ENCODE measurements around the gene MYL6B. TPM values are rescaled to one million over a fixed set of nuclear protein-coding genes. Genes with fewer than 3 reads are reported as not detected.
"Not testable (repeated sequence)": the region's sequence is repeated elsewhere in the genome, so short reads cannot be mapped to it uniquely, and the experiment has no call there.

Gene MYL6B
- total RNA-seq: 45.8 TPM
- long read RNA-seq, partial matches to known transcripts: 0 of 10 reads
- long read RNA-seq, other reads (novel, unspliced or antisense): 8 of 10 reads

GRCh38 chr12:56152132-56152755, at the start of gene MYL6B:
Gene MYL6B, plus strand, starts transcription at chr12:56152587. Its CDS starts 1,332 bp downstream, at chr12:56153919.
- intact Hi-C loops (cut with DNase I): no loop called here
- ATAC-seq (peak; percentile 96), DNase-seq (ENCODE audit: missing footprints) (peak; percentile 98)

- intact Hi-C loops (cut with DNase I): loop anchor here (5.0 kb wide), 1 partner anchor 105 kb away; the partner anchor contains the start of gene SUOX
- ATAC-seq (no peak), DNase-seq (ENCODE audit: missing footprints) (no peak)
Measured at GRCh38 chr12:56102683-56103065, 49.7 kb upstream of the MYL6B start.

GRCh38 chr12:56103066-56103711, 49.2 kb upstream of the MYL6B start:
- ATAC-seq: no peak
- DNase-seq (ENCODE audit: missing footprints): no peak
- intact Hi-C loops (cut with DNase I): loop anchor here (5.0 kb wide), 1 partner anchor 106 kb away; the partner anchor contains the start of gene SUOX

- DNase-seq (ENCODE audit: missing footprints): no peak
- ATAC-seq: no peak
- intact Hi-C loops (cut with DNase I): loop anchor here (1.0 to 5.0 kb wide), 2 partner anchors 24 to 106 kb away; partner anchors contain the start of gene SUOX
Measured at GRCh38 chr12:56103823-56104108, 48.6 kb upstream of the MYL6B start.

DNA sequence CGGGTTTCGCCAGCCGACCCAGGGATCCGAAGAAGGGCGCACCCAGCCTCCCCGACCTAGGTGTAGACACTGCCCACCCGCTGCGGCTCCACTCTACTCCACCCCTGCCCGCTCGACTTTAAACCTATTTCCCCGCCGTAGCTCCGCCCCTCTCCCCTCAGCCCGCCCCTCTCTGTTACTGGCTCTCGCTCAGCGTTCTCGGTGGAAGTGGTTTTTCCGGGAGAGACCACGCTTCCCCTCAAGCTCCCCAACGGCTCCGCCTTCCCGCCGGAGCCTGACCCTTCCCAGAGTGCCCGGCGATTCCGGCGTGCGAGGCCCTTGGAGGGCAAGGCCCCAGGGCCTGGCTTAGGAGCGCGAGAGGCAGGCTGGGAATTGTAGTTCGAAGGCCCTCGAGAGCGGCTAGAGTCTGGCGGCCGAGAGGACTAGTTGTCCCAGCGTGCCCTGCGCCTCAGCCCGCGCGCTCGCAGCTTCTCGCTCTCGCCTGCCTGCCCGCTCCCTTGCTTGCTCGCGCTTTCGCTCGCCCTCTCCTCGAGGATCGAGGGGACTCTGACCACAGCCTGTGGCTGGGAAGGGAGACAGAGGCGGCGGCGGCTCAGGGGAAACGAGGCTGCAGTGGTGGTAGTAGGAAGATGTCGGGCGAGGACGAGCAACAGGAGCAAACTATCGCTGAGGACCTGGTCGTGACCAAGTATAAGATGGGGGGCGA, 48.1 kb upstream of the MYL6B start, which contains the start of gene PA2G4:
TSS of gene PA2G4 (plus strand) at position 451 of the 706 bp plus-strand sequence. CDS start at position 630, 179 bp downstream.
- intact Hi-C loops (cut with DNase I): loop anchor here (1.0 to 5.0 kb wide), 2 partner anchors 25 to 107 kb away; partner anchors contain the start of gene SUOX
- DNase-seq (ENCODE audit: missing footprints) (peak; percentile 99), ATAC-seq (peak; percentile 99)

GRCh38 chr12:56104815-56105608, 47.4 kb upstream of the MYL6B start:
- intact Hi-C loops (cut with DNase I): loop anchor here (1.0 to 5.0 kb wide), 2 partner anchors 26 to 108 kb away; partner anchors contain the start of gene SUOX
- ATAC-seq (peak; percentile 18), DNase-seq (ENCODE audit: missing footprints) (peak; percentile 79)

DNA sequence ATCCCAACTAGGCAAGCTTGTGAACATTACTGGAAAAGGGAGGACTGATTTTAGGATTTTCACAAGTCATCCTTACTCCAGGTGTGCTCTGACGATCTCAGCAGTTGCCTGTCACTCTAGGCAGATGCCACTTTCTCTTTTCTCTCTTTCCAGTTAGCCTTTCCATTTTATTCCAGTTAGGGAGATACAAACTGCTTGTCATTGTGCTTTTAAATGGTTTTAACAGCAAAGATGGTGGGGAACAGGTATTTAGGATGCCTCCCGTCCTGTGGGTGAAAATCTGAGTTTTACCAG, 46.8 kb upstream of the MYL6B start:
- ATAC-seq: no peak
- intact Hi-C loops (cut with DNase I): no loop called here
- DNase-seq (ENCODE audit: missing footprints): no peak

DNA sequence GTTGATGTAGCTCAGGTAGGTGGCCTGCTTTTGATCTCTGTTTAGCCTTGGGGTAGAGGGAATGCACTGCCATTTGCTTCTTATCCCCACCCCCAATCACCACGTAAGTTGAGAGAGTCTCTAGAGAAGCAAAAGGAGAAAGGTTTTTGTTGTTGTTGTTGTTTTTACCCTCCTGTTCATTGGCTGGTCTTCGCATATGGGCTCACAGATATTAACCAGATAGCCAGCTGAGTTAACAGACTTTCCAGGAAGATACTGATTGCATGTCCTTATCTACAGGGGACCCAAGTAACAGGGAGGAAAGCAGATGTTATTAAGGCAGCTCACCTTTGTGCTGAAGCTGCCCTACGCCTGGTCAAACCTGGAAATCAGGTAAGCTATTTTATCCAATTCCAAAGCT, 45.1 kb upstream of the MYL6B start:
- intact Hi-C loops (cut with DNase I): no loop called here
- no peak for ATAC-seq
- DNase-seq (ENCODE audit: missing footprints): no peak

DNA sequence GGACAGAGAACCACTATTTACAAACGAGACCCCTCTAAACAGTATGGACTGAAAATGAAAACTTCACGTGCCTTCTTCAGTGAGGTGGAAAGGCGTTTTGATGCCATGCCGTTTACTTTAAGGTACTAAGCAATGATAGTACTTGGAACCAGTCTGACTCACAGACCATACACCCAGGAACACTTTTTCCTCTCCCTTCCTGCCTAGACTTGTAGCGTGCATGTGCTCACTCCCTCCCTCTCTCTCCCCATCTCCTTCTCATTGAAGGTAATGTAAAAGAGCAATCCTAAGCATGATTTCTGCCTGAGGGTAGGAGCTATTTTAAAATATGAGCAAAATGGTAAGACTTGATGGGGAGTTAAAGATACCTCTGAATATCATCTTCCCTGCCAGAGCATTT, 41.8 kb upstream of the MYL6B start:
- intact Hi-C loops (cut with DNase I): no loop called here
- ATAC-seq: no peak
- DNase-seq (ENCODE audit: missing footprints): no peak

GRCh38 chr12:56114084-56114483, 38.3 kb upstream of the MYL6B start:
- no peak for ATAC-seq
- intact Hi-C loops (cut with DNase I): no loop called here

GRCh38 chr12:56115329-56115728, 37.1 kb upstream of the MYL6B start:
- intact Hi-C loops (cut with DNase I): loop anchor here (5.0 kb wide), 3 partner anchors 42 to 373 kb away; partner anchors contain the start of genes GDF11, MYL6 and RPS26
- ATAC-seq: no peak
- DNase-seq (ENCODE audit: missing footprints): no peak

More at GRCh38 chr12:56114084-56114483, 38.3 kb upstream of the MYL6B start:
- DNase-seq (ENCODE audit: missing footprints): no peak

DNA sequence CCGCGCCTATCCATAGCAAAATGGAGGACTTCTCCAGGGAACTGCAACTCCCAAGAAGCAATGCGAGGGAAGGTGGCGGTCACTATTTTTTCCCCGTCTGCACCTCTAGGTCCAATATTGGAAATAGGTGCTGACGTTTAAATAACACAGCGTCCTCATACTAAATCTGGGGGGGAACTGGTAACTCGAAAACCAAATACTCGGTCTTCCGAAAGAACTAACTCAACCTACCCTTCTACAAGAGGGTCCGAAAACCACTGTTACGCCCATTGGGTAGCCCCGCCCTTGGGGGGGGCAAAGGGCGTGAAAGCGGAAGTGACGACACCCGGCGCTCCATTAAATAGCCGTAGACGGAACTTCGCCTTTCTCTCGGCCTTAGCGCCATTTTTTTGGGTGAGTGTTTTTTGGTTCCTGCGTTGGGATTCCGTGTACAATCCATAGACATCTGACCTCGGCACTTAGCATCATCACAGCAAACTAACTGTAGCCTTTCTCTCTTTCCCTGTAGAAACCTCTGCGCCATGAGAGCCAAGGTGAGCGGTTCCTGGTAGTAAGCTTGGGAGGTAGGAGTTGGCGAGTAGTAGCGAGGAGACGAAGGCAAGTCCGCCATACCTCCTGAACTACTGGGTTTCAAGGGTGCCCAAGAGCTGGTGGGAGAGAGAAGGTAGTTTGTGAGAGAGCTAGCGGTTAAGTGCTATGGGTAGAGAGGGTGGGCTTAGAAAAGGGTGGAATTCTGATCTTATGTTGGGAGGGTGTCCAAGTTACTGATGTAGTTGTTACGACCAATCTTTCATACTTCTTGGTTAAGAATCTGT, 35.9 kb upstream of the MYL6B start, which contains the start of gene RPL41:
TSS of gene RPL41 (plus strand) at position 367 of the 815 bp plus-strand sequence.
- peak; percentile 81 for ATAC-seq
- peak; percentile 95 for DNase-seq (ENCODE audit: missing footprints)
- intact Hi-C loops (cut with DNase I): loop anchor here (1.0 to 5.0 kb wide), 4 partner anchors 37 to 374 kb away; partner anchors contain the start of genes GDF11, MYL6 and RPS26

GRCh38 chr12:56117082-56117706, 35.2 kb upstream of the MYL6B start:
- intact Hi-C loops (cut with DNase I): loop anchor here (5.0 kb wide), 3 partner anchors 40 to 375 kb away; partner anchors contain the start of genes GDF11, MYL6 and RPS26
- ATAC-seq; DNase-seq (ENCODE audit: missing footprints): not testable (repeated sequence)

DNA sequence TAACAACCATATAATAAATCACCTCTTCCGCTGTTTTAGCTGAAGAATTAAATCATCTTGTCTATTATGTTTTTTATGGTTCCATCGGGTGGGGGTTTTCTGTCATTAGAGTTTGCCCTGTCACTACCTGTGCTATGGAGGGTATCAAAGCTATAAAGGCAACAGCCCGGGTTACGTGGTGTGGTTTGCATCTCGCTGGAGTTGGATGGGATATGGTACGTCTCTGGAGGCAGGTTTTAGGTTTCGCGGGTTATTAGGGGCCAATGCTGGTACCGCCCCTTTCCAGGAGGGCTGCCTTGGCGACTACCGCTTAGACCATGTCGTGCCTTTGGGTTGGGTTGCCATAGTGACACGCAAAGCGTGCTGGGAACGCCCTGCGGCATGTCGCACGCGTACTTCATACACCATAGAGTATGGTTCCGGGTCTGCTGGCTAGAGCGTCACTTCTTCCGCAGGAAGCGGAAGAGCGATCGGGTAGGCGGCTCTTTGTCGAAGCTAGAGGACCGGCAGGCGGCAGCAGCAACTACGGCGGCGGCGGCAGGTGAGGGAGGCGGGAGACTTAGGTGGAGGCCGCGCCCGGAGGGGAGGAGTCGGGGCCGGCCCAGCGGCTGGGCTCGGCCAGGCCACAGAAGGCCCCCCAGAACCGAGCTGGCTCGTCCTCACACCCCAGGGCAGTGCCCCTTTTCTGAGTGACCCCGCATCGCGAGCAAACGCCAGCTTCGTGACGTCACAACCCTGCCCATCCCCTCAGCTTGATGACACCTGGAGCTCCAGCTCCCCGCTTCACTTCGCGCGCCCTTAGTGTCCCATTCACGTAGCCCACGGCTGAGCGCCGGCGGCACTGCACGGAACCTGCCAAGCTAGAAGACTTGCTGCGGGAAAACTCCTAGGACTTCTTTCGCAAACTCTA, 34.4 kb upstream of the MYL6B start, which contains the start of gene ZC3H10:
TSS of gene ZC3H10 (plus strand) at position 489 of the 910 bp plus-strand sequence. CDS start 2,297 bp downstream, outside the sequence.
- ATAC-seq: peak; percentile 87
- DNase-seq (ENCODE audit: missing footprints): peak; percentile 98
- intact Hi-C loops (cut with DNase I): loop anchor here (2.0 to 5.0 kb wide), 4 partner anchors 39 to 376 kb away; partner anchors contain the start of genes CS, GDF11, MYL6 and RPS26

DNA sequence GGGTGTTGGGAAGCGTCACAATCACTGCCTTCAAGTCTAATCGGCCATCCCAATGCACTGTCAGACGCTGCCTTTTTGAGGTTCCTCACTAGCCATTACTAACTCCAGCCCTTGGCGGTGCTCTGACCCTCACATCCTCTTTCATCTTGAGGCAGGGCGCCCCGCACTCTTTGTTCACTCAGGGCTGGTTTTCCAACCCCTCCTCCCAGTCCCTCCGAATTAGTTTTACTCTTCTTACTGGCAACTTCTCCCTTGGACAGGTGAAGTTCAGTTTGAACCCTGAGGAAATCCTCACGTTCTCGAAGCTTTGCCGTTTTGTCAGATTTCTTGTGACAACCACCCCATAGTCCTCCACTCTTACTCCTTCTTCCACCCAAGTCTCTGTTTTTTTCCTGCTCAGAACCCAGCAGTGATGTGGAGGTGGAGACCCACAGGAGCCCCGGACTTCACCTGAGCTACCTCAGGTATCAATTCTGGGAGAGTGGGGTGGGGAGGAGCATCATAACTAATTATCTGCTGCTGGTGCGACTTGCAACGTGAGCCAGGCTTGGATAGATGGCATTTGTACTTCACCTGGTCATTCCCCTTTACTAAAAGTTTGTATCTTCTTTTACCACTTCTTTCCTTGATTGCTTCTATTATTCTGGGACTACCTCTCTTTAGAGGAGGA, 33.6 kb upstream of the MYL6B start:
- ATAC-seq (no peak), DNase-seq (ENCODE audit: missing footprints) (no peak)

More for the DNA sequence above, 33.6 kb upstream of the MYL6B start:
- intact Hi-C loops (cut with DNase I): loop anchor here (1.0 to 5.0 kb wide), 6 partner anchors 38 to 377 kb away; partner anchors contain the start of genes CS, GDF11, MYL6 and NABP2
